CD14-positive monocyte (primary cell): ENCODE data around the gene PARD6G. TPM values are rescaled to one million over a fixed set of nuclear protein-coding genes. Genes with fewer than 3 reads are reported as not detected.

Source experiments
- DNase-seq, 3 donors: peaks; one replicate each; pipeline ENCODE4 v3.0.0-alpha.2; 2011 to 2022
- H2AFZ ChIP-seq: 2 replicates; pipeline ENCODE4 v1.6.0; 2012; ENCODE audit warnings: mild to moderate bottlenecking, low read depth, low read length, inconsistent platforms; ENCODE audit not compliant: insufficient read depth, poor library complexity, severe bottlenecking
- H3K27ac ChIP-seq, 2 donors: 1 replicate in 1 of 2; 2 replicates in 1 of 2; pipeline ENCODE4 v1.5.1; 2012 to 2013; ENCODE audit warnings: low read length in 2 of 2, control low read depth in 1 of 2, inconsistent platforms in 1 of 2, low read depth in 1 of 2, mild to moderate bottlenecking in 1 of 2
- H3K27me3 ChIP-seq, 2 donors: one replicate each; pipeline versions ENCODE4 v1.6.0 to v1.6.1; 2011 to 2013; ENCODE audit warnings: low read length in 2 of 2; ENCODE audit not compliant: control insufficient read depth in 2 of 2, insufficient read depth in 2 of 2
- H3K36me3 ChIP-seq, 2 donors: replicated peaks in 1 of 2; 1 replicate in 1 of 2; 2 replicates in 1 of 2; pipeline versions ENCODE4 v1.5.1 to v1.6.1; 2012 to 2013; ENCODE audit warnings: low read length in 2 of 2, control low read depth in 1 of 2, inconsistent platforms in 1 of 2, mild to moderate bottlenecking in 1 of 2; ENCODE audit not compliant: insufficient read depth in 2 of 2, control insufficient read depth in 1 of 2
- H3K4me1 ChIP-seq, 2 donors: 1 replicate in 1 of 2; 2 replicates in 1 of 2; pipeline versions ENCODE4 v1.5.1 to v1.6.1; 2012 to 2013; ENCODE audit warnings: low read length in 2 of 2, control low read depth in 1 of 2, inconsistent platforms in 1 of 2, mild to moderate bottlenecking in 1 of 2, moderate library complexity in 1 of 2; ENCODE audit not compliant: insufficient read depth in 2 of 2, control insufficient read depth in 1 of 2
- H3K4me2 ChIP-seq: replicated peaks from 2 replicates; pipeline ENCODE3; 2012; ENCODE audit warnings: low read length, moderate library complexity, mild to moderate bottlenecking; ENCODE audit not compliant: poor library complexity, severe bottlenecking; ENCODE audit errors: extremely low read depth
- H3K4me3 ChIP-seq, 3 experiments: fragments of 200-600 bp in 1 of 3; sonication (generic) in 1 of 3; replicated peaks in 1 of 3; 1 replicate in 2 of 3; 2 replicates in 1 of 3; pipeline ENCODE4 v1.5.1; 2011 to 2013; ENCODE audit warnings: low read length in 3 of 3, mild to moderate bottlenecking in 3 of 3, control low read depth in 2 of 3, low read depth in 2 of 3, inconsistent platforms in 1 of 3, moderate library complexity in 1 of 3
- H3K79me2 ChIP-seq: 2 replicates; pipeline ENCODE4 v1.6.0; 2012; ENCODE audit warnings: mild to moderate bottlenecking, control low read depth, inconsistent platforms, low read length, moderate library complexity; ENCODE audit not compliant: insufficient read depth
- H3K9ac ChIP-seq: 2 replicates; pipeline ENCODE4 v1.6.0; 2017; ENCODE audit warnings: low read length, mild to moderate bottlenecking; ENCODE audit not compliant: insufficient read depth, poor library complexity, severe bottlenecking
- H3K9me3 ChIP-seq, 2 donors: replicated peaks in 1 of 2; 1 replicate in 1 of 2; 2 replicates in 1 of 2; pipeline versions ENCODE4 v1.5.1 to v1.6.1; 2012 to 2013; ENCODE audit warnings: low read length in 2 of 2, control low read depth in 1 of 2; ENCODE audit not compliant: control insufficient read depth in 1 of 2, insufficient read depth in 1 of 2
- H4K20me1 ChIP-seq: 2 replicates; pipeline ENCODE4 v1.6.0; 2012; ENCODE audit warnings: mild to moderate bottlenecking, low read length, control low read depth, moderate library complexity; ENCODE audit not compliant: insufficient read depth
- H3K27ac Mint-ChIP-seq, 7 donors: one replicate each; pipeline ENCODE4 v1.8.0; 2020; ENCODE audit warnings: mild to moderate bottlenecking in 7 of 7, mixed read lengths in 7 of 7, moderate library complexity in 6 of 7, inconsistent platforms in 2 of 7
- H3K27me3 Mint-ChIP-seq, 3 donors: one replicate each; pipeline ENCODE4 v1.8.0; 2021 to 2022; ENCODE audit warnings: low read depth in 3 of 3, mild to moderate bottlenecking in 3 of 3, mixed read lengths in 3 of 3, moderate library complexity in 3 of 3, inconsistent platforms in 1 of 3
- H3K36me3 Mint-ChIP-seq, 2 donors: one replicate each; pipeline ENCODE4 v1.8.0; 2020; ENCODE audit warnings: mixed read lengths in 2 of 2, inconsistent platforms in 1 of 2, mild to moderate bottlenecking in 1 of 2
- H3K4me1 Mint-ChIP-seq: one replicate; pipeline ENCODE4 v1.8.0; 2020; ENCODE audit warnings: mild to moderate bottlenecking, mixed read lengths
- H3K4me3 Mint-ChIP-seq, 2 donors: one replicate each; pipeline ENCODE4 v1.8.0; 2020; ENCODE audit warnings: mild to moderate bottlenecking in 2 of 2, mixed read lengths in 2 of 2, moderate library complexity in 1 of 2
- H3K9me3 Mint-ChIP-seq, 7 donors: one replicate each; pipeline ENCODE4 v1.8.0; 2020 to 2022; ENCODE audit warnings: mixed read lengths in 7 of 7, mild to moderate bottlenecking in 6 of 7, moderate library complexity in 6 of 7, inconsistent platforms in 2 of 7
- CTCF ChIP-seq: fragments of 200-600 bp; IDR thresholded peaks from one replicate; pipeline ENCODE4 v1.8.0; 2022; ENCODE audit warnings: antibody characterized with exemption, mild to moderate bottlenecking
- WGBS: methylation state at CpG from one replicate; pipeline ENCODE4 v1.1.5; 2013; ENCODE audit warnings: missing lambda C conversion rate; ENCODE audit not compliant: insufficient coverage; 5-methylcytosine and 5-hydroxymethylcytosine counted together
- intact Hi-C, 2 donors: fragments of 100-400 bp; cut with micrococcal nuclease; formaldehyde crosslinking; loops; one replicate each; pipeline versions ENCODE4 v1.15.0 to v1.15.1; 2023
- polyA plus RNA-seq, 3 donors: library from polyadenylated mRNA; depleted of rRNA in 1 of 3; unstranded in 2 of 3; stranded (reverse) in 1 of 3; fragments of 300-500 nt in 2 of 3; fragments of >200 nt in 1 of 3; fragmentation: Illumina TruSeq in 2 of 3; gene quantifications; 1 replicate in 2 of 3; 2 replicates in 1 of 3; pipeline ENCODE4 v1.2.3, GENCODE V29; 2012 to 2021

The PARD6G gene
- polyA plus RNA-seq, 3 donors: not detected

- Mint-ChIP-seq H3K4me1 (no peaks in the 10 kb centered on the region), H3K9me3 (peaks cover under 1 to 14% (median 7%) of the 10 kb centered on the region in 7 donors), H3K4me3 (no peak overlapping the region), H3K27me3 (peaks cover 6 to 9% (median 9%) of the 10 kb centered on the region in 3 donors), H3K27ac (no peak overlapping the region), H3K36me3 (no peaks in the 10 kb centered on the region)
- 14% methylated on average over 2 of the region's 6 CpGs for WGBS
- no peak overlapping the region for H3K27ac ChIP-seq
- no peak overlapping the region for H3K9ac ChIP-seq
- no peaks in the 10 kb centered on the region for H3K27me3 ChIP-seq
- no peaks in the 10 kb centered on the region for H4K20me1 ChIP-seq
- no peak overlapping the region for H2AFZ ChIP-seq
- no peak overlapping the region for H3K4me3 ChIP-seq
- H3K4me2 ChIP-seq: no peak overlapping the region
- intact Hi-C loops: no loop called here
- no peak for DNase-seq
- no peaks in the 10 kb centered on the region for H3K4me1 ChIP-seq
- H3K79me2 ChIP-seq: no peaks in the 10 kb centered on the region
- H3K36me3 ChIP-seq: no peaks in the 10 kb centered on the region
- peaks cover 0 to 4% of the 10 kb centered on the region in 2 donors for H3K9me3 ChIP-seq
- no peak for TF ChIP-seq CTCF
These were observed 36.8 kb downstream of the PARD6G start for GRCh38 chr18:80210312-80211083.

- no peak overlapping the region for H3K27ac Mint-ChIP-seq
- DNase-seq: no peak
- Histone ChIP-seq H3K9ac (no peak overlapping the region), H2AFZ (no peak overlapping the region), H3K79me2 (no peaks in the 10 kb centered on the region), H4K20me1 (no peaks in the 10 kb centered on the region), H3K4me1 (no peaks in the 10 kb centered on the region), H3K27ac (no peak overlapping the region), H3K36me3 (no peaks in the 10 kb centered on the region), H3K4me2 (no peak overlapping the region), H3K27me3 (no peaks in the 10 kb centered on the region), H3K9me3 (no peaks in the 10 kb centered on the region), H3K4me3 (no peak overlapping the region)
- intact Hi-C loops: no loop called here
- no peaks in the 10 kb centered on the region for H3K36me3 Mint-ChIP-seq
- peaks cover 0 to 9% (median 1%) of the 10 kb centered on the region in 7 donors for H3K9me3 Mint-ChIP-seq
- no peak overlapping the region for H3K4me3 Mint-ChIP-seq
- TF ChIP-seq CTCF: no peak
- peaks cover 4 to 8% (median 7%) of the 10 kb centered on the region in 3 donors for H3K27me3 Mint-ChIP-seq
- H3K4me1 Mint-ChIP-seq: no peaks in the 10 kb centered on the region
- WGBS: 90% methylated on average over 2 of the region's 4 CpGs
These were observed 38.7 kb downstream of the PARD6G start for GRCh38 chr18:80208620-80209019.
